Measurements from ENCODE around the gene KISS1R.
"Not testable (repeated sequence)": the region's sequence is repeated elsewhere in the genome, so short reads cannot be mapped to it uniquely, and the experiment has no call there.

Gene KISS1R

DNA sequence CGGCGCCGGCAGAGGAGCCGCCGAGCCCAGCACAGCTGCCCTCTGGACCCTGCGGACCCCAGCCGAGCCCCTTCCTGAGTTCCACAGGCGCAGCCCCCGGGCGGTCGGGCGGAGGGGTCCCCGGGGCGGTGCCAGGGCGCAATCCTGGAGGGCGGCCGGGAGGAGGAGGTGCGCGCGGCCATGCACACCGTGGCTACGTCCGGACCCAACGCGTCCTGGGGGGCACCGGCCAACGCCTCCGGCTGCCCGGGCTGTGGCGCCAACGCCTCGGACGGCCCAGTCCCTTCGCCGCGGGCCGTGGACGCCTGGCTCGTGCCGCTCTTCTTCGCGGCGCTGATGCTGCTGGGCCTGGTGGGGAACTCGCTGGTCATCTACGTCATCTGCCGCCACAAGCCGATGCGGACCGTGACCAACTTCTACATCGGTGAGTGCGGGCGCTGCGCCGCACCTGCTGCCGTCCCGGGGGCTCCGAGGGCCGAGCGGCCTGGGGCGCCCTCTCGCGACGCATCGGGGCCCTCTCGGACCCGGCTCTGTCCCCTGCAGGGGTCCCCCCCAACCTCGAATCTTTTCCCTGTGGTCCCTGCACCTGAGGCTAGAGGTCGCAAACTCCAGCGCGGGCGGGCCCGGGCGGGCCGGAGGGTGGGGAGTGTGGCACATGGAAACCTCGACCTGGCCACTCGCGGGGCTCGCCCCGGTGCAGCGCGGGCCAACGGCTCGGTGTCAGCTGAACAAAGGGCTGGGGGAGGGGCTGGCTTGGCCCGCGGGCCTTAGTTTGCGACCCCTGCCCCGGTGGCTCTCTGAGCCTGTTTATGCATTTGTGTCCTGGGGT is at the start of gene KISS1R:
KISS1R (plus strand) TSS at position 11 of the 829 bp plus-strand sequence; CDS start at position 181, 170 bp downstream.
- DNase-seq (ENCODE audit: low spot score) = peak; percentile 88

DNA sequence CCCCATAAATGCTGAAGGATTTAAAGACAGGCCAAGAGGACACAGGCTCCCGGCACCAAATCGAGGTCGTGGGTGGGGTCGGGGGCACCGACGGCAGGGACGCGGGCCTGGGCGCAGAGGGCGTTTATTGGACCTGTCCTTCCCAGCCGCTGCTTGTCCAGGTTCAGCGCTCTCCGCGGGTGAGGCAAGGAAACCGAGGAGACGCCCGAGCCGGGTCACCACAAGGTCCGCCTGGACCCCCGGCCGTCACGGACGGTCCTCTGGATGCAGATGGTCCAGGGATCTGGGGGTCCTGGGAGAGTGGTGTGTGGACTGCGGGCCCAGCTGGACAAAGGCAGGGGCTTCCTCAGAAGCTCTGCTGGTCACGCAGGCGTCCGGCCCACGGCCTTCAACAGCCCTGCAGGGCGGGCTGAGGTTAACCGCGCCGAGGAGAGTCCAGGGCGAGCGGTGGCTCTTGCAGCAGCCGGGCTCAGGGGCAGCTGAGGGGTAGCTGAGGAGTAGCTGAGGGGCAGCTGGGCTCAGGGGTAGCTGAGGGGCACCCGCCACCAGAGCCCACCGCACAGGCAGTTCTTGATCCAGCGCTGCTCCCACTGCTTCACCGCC is 49.2 kb upstream of the KISS1R start:
- no peak for DNase-seq (ENCODE audit: low spot score)

DNA sequence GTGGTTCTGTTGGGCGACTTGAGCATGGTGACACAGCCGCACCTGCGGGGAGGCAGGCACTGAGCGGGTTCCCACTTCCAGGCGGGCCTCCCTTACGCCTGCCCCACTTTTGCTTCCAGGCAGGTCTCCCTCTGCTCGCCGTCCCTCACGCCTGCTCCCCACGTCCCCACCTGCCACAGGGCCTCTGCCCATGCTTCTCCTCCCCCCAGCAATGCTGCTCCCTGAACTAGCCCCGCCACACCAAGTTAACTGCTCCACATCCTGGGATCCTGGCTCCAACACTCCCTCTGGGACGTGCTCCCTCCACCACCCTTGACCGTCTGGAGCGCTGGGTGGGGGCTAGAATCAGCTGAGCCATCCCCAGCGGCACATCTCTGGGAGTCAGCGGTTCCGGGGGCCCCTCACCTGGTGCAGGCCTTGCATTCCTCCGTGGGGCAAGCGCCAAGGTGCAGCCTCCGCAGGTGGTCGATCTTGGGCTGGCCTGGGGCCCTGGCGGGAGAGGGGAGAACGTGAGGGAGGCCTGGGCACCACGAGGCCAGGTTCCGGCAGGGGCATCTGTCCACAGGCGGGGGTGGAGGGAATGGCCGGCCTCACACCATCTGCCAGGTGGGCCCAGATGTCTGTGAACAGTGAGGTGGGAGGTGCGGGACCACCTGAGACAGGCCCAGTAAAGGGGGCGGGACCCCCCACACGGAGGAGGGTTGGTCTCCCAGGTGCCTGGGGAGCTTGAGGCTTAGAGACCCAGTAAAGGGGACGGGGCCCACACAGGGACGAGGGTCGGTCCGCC is 48.5 kb upstream of the KISS1R start:
- DNase-seq (ENCODE audit: low spot score) = no peak

DNA sequence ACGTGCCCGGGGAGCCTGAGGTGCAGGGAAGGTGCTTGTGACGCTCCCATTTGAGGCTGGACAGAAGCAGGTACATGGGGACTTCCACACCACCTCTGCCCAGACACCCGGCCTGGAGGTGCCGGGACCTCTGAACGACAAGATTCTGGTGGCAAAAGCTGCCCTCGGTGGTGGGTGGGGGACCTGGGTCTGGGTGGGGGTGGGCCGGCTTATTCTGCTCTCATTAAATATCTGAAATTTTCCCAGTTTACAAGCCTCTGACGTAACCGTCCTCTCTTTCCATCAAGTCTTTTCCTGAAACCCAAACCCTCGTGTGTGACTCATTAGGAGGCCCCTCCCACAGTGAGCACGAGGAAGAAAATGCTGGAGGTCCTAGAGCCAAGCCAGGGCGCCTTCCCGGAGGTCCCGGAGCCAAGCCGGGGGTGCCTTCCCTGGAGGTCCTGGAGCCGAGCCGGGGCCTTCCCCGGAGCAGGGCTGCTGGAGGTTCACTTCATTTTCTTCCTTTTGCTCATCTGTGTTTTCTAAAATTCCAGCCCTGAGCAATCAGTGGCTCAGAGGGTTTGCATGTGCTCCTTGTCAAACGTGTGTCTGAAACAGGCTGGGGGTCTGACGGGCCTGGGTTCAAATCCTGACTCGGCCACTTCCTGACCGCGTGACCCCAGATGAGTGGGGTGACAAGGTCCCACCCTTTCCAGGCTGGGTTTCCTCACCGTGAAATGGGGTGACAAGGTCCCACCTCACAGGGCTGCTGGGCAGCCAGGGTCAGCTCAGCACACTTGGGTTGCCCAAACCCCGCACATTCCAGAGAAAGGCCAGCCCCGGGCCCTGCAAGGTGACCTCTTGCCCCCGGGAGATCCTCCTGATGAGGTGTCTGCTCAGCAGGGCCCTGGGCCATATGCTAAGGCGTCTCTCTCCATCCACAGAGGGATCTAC is 47.6 kb upstream of the KISS1R start:
- DNase-seq (ENCODE audit: low spot score) = no peak

DNA sequence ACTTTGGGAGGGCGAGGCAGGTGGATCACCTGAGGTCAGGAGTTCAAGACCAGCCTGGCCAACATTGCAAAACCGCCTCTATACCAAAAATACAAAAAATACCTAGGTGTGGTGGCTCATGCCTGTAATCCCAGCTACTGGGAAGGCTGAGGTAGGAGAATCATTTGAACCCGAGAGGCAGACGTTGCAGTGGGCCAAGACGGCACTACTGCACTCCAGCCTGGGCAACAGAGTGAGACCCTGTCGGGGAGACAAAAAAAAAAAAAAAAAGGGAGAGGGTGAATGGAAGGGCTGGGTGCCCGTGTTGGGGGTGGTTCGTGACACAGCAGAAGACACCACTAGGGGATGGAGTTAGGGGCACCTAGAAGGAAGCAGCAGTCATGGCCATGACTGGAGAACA is 46.8 kb upstream of the KISS1R start:
- DNase-seq (ENCODE audit: low spot score) = no peak

DNA sequence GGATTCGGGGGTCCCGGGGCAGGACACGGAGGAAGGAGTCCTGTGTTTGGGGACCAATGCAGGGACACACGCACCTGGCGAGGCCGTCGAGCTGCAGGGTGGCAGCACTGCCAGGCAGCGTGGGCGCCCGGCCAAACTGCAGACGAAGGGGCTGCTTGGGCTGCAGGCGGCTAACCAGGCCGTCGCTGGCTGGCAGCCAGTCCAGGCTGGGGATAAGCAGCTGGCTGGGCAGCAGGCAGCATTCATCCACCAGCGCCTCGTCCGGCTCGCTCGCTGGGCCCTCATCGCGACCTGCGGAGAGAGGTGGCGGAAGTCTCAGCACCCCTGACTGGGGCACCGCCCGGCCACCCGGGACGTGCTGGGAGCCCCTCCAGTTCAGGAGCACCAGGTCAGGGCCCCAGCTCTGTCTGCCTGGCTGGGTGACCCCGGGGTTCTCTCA is 46.2 kb upstream of the KISS1R start:
- no peak for DNase-seq (ENCODE audit: low spot score)

DNA sequence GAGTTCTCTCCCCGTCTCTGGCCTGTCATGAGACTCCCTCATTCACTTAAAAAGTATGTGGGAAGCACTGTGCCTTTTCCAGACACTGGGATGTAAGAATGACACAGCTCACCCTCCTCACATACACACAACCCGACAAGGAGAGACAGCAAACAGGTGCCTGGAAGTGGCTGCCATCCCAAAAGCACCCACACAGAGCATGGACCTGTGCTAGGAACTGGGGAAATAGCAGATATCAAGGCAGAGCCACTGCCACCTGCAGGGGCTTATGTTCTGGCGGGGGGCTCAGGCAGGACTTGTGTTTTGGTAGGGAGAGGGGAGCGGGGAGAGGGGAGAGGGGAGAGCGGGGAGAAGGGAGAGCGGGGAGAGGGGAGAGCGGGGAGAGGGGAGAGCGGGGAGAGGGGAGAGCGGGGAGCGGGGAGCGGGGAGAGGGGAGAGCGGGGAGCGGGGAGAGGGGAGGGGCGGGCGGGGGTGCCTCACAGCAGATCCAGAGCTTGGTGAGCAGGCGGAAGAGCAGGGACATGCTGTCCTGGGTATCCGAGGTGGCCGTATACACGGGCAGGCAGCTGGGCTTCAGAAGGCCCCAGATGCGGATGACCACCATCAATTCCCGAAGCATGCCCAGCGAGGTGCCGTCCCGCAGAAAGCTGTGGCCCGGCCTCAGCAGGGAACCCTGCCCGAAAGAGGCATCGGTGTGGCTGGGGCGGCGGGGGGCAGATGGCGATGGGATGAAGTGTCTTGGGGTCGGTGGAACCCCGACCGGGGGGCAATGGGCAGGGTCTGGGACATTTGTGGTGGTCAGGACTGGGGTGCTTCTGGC is 45.5 kb upstream of the KISS1R start:
- no peak for DNase-seq (ENCODE audit: low spot score)

DNA sequence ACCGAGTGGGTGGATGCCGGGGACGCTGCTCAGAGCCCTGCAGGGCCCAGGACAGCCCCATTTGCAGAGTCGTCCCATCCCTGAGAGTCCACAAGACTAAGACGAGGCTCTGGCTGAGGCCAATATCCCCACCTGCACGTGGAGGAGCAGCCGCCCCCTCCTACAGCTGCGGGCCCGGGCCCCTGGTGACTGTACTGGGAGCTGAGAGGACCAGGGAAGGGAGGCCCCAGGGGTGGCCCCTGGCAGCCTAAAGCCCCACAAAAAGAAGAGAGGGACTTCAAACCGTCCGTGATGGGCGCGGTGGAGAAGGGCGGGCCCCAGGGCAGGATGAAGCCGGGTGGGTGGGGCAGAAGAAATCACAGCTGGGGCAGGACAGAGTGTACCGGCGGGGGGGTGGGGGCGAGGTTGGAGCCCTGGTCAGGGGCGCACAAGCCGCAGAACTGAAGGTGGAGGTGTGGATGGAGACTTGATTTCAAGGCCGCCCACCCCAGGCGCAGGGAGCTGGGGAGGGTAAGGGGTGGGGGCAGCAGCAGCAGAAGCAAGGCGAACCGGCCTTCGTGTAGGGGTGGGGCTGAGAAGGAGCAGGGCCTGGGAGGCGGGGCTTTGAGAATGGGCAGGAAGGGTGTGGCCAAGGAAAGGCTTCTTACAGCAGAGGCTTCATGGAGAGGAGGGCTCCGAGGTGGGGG is 44.7 kb upstream of the KISS1R start:
- DNase-seq (ENCODE audit: low spot score) = peak; percentile 75

DNA sequence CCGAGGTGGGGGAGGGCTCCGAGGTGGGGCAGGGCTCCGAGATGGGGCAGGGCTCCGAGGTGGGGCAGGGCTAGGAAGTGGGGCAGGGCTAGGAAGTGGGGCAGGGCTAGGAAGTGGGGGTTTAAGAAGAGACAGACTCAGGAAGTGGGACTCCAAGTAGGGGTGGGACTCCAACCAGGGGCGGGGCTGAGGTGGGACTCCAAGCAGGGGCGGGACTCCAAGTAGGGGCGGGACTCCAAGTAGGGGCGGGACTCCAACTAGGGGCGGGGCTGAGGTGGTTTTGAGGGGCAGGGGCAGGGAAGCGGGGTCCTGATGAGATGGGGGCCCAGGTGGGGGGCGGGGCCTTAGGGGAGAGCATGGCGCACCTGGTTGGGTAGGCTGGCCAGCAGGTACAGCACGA is 44.0 kb upstream of the KISS1R start:
- no peak for DNase-seq (ENCODE audit: low spot score)

DNA sequence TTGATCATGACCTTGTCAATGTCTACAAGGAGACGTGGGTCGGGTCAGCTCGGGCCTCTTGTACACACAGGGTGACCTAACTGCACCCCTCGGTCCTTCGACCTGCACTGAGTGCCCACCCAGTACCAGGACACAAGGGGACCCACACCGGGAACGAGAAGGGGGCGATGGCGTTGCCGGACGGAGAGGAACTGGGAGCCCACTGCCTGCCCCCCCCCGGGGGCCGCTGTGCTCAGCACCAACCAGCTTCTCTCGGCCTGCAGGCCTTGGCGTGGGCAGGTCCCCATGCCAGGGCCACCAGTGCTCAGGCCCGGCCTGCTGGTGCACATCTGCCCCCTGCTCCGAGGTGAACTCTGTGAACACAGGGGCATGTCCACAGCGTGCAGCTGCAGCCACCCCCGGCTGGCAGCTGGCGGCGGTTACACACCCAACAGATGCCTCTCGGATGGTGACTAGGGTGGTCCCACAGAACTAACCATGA is 43.5 kb upstream of the KISS1R start:
- DNase-seq (ENCODE audit: low spot score) = no peak

DNA sequence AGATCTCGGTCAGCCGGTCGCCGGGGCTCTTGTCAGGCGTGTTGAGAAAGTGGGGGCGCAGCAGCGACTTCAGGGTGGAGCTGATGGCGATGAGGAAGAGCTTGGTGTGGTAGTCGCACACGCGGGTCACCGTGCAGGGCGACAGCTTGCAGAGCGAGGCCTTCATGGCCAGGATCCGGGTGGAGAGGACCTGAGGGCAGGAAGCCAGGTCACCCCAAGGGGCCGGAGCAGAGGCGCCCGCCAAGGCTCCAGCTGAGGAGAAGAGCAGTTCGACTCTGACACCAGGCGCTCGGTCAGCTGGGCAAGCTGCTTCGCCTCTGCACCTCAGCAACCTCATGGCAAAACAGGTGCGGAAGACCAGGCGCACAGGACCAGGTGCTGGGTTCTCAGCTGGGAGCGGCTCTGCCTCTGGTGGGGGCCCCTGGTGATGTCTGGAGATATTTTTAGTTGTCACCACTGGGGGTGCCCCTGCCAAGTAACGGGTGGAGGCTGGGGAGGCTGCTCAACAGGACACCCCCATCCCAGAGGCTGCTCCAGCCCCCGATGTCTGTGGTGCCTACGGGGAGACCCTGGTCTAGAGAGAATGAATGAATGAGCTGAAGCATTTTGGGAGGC is 41.8 kb upstream of the KISS1R start:
- DNase-seq (ENCODE audit: low spot score) = no peak

DNA sequence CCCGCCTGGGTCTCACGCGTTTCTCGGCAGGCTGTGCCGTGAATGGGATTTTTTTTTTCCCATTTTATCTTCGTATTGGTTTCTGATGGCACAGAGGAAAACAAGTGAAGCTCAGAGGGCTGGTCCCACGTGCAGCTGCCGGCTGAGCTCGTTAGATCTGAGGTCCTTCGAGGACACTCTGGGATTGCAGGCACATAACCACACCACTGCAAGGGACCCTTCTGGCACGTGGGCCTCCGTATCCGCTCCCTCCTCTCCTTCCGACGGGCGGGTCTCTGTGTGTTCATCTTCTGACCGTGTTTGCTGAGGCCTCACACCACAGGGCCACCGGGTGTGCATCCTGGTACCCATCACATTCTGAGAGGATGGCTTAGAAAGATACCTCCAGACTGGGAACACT is 41.0 kb upstream of the KISS1R start:
- no peak for DNase-seq (ENCODE audit: low spot score)

DNA sequence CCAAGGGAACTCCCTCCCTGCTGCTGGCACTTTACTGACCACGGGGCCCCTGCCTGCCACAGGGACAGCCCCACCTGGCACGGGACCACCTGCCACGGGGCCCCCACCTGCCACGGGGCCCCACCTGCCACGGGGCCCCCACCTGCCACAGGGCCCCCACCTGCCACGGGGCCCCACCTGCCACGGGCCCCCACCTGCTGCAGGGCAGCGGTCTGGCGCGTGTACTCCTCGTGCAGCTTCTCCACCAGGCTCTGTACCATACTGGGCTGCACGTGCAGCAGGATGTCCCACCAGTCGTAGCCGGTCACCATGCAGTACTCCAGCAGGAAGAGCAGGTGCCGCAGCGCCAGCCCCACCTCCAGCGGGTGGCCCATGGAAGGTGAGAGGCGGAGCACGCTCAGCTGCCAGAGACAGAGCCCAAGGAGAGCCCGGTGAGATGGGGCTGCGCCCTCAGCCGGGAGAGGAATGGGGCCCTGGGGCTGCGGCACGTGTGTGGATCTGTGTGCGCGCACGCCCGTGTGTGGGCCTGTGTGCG is 40.3 kb upstream of the KISS1R start:
- no peak for DNase-seq (ENCODE audit: low spot score)

DNA sequence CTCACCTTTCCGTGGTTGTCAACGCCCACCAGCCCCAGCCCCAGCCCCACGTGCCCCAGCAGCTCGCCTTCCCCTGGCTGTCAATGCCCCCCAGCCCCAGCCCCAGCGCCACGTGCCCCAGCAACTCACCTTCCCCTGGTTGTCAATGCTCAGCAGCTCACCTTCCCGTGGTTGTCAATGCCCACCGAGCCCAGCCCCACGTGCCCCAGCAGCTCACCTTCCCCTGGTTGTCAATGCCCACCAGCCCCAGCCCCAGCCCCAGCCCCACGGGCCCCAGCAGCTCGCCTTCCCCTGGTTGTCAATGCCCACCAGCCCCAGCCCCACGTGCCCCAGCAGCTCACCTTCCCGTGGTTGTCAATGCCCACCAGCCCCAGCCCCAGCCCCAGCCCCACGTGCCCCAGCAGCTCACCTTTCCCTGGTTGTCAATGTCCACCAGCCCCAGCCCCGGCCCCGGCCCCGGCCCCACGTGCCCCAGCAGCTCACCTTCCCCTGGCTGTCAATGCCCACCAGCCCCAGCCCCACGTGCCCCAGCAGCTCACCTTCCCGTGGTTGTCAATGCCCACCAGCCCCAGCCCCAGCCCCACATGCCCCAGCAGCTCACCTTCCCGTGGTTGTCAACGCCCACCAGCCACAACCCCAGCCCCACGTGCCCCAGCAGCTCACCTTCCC is 39.0 kb upstream of the KISS1R start:
- DNase-seq (ENCODE audit: low spot score) = not testable (repeated sequence)

DNA sequence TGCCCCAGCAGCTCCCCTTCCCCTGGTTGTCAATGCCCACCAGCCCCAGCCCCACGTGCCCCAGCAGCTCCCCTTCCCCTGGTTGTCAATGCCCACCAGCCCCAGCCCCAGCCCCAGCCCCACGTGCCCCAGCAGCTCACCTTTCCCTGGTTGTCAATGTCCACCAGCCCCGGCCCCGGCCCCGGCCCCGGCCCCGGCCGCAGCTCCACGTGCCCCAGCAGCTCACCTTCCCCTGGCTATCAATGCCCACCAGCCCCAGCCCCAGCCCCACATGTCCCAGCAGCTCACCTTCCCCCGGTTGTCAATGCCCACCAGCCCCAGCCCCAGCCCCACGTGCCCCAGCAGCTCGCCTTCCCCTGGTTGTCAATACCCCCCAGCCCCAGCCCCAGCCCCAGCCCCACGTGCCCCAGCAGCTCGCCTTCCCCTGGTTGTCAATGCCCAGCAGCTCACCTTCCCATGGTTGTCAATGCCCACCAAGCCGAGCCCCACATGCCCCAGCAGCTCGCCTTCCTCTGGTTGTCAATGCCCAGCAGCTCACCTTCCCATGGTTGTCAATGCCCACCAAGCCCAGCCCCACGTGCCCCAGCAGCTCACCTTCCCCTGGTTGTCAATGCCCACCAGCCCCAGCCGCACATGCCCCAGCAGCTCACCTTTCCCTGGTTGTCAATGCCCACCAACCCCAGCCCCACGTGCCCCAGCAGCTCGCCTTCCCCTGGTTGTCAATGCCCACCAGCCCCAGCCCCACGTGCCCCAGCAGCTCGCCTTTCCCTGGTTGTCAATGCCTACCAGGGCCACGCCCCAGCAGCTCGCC is 38.2 kb upstream of the KISS1R start:
- not testable (repeated sequence) for DNase-seq (ENCODE audit: low spot score)

DNA sequence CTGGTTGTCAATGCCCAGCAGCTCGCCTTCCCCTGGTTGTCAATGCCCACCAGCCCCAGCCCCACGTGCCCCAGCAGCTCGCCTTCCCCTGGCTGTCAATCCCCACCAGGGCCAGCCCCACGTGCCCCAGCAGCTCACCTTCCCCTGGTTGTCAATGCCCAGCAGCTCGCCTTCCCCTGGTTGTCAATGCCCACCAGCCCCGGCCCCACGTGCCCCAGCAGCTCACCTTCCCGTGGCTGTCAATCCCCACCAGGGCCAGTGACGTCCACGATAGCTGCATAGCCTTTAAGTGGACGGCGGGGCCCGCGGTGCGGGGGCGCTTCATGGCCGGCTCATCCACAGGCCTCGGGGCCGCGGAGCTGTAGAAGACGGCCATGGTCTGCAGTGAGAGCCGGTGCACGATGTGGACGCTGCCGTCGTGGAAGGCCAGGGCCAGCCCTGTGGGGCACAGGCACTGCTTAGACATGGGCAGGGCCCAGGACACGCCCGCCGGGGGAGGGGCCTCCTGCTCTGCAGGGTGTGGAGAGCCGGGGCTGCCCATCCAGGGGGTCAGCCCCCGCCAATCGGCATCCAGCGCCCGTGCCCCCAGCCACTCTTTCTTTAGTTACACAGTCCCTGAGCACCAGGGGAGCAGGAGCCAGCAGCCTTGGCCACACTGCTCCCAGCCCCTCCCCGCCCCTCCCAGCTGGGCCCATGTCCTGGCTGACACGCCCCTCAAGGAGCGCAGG is 37.3 kb upstream of the KISS1R start:
- DNase-seq (ENCODE audit: low spot score) = no peak

DNA sequence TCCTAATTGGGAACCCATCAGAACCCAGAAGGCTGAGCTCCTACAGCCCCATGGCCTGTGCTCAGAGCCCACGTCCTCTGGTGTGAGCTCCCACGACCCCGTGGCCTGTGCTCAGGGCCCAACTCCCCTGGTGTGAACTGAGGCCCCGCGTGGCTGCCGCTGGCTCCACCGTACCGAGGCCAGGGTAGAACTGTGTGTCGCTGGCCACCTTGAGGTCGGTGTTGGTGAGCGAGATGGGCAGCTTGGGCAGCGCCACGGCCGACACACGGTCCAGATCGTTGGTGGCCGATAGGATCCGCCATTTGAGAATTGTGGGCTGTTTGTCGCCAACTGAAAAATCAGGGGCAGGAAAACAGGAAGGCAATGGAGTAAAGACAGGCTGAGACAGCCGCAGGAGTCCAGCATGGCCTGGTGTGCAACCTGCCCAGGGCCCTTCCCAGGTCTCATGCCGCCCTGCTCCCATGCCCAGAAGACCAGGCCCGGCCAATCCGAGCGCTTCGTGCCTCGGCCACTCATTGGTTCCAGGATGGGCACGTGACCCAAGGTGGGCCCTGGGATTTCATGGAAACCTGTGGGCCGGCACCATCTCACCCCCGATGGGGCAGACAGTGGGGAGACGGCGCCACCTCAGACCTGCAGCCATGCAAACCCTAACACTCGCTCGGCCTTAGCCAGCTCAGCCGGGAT is 35.6 kb upstream of the KISS1R start:
- DNase-seq (ENCODE audit: low spot score) = no peak
